Neural progenitor cell (in vitro differentiated cells): ENCODE measurements around the gene DMBX1. TPM values are rescaled to one million over a fixed set of nuclear protein-coding genes. Genes with fewer than 3 reads are reported as not detected.

Experiments
- DNase-seq: peaks from one replicate; pipeline ENCODE4 v3.0.0-alpha.2; 2016; ENCODE audit warnings: low spot score
- H2AFZ ChIP-seq: fragments of 200-600 bp; sonication (generic); replicated peaks from 2 replicates; pipeline ENCODE4 v1.6.1; 2016; ENCODE audit warnings: antibody characterized with exemption
- H3F3A ChIP-seq: fragments of 200-600 bp; sonication (generic); 2 replicates; pipeline ENCODE4 v1.6.1; 2016; ENCODE audit warnings: antibody characterized with exemption, low read depth
- H3K27ac ChIP-seq: fragments of 200-600 bp; sonication (generic); 2 replicates; pipeline ENCODE4 v1.5.1; 2016; ENCODE audit warnings: mild to moderate bottlenecking
- H3K27me3 ChIP-seq: fragments of 200-600 bp; sonication (generic); 2 replicates; pipeline ENCODE4 v1.6.1; 2016; ENCODE audit warnings: mild to moderate bottlenecking, moderate library complexity
- H3K36me3 ChIP-seq: fragments of 200-600 bp; sonication (generic); 2 replicates; pipeline ENCODE4 v1.5.1; 2016
- H3K4me1 ChIP-seq: fragments of 200-600 bp; sonication (generic); 2 replicates; pipeline ENCODE4 v1.6.1; 2016; ENCODE audit warnings: mixed run types
- H3K4me2 ChIP-seq: fragments of 200-600 bp; sonication (generic); 2 replicates; pipeline ENCODE4 v1.6.1; 2016
- H3K4me3 ChIP-seq: fragments of 200-600 bp; sonication (generic); 2 replicates; pipeline ENCODE4 v1.5.1; 2016
- H3K79me2 ChIP-seq: fragments of 200-600 bp; sonication (generic); 2 replicates; pipeline ENCODE4 v1.6.1; 2016; ENCODE audit warnings: low read depth
- H3K9ac ChIP-seq: fragments of 200-600 bp; sonication (generic); 2 replicates; pipeline ENCODE4 v1.6.1; 2016
- H3K9me3 ChIP-seq: fragments of 200-600 bp; sonication (generic); 2 replicates; pipeline ENCODE4 v1.5.1; 2016; ENCODE audit warnings: low read depth
- H4K20me1 ChIP-seq: fragments of 200-600 bp; sonication (generic); 2 replicates; pipeline ENCODE4 v1.6.1; 2016; ENCODE audit warnings: low read depth
- H3K27ac Mint-ChIP-seq: 3 replicates; pipeline ENCODE4 v1.8.0; 2021; ENCODE audit warnings: mixed read lengths
- H3K27me3 Mint-ChIP-seq: 2 replicates; pipeline ENCODE4 v1.8.0; 2022; ENCODE audit warnings: low read depth, mild to moderate bottlenecking, inconsistent platforms, moderate library complexity, mixed read lengths; ENCODE audit not compliant: insufficient read depth
- H3K36me3 Mint-ChIP-seq: 3 replicates; pipeline ENCODE4 v1.8.0; 2021; ENCODE audit warnings: mixed read lengths
- H3K4me1 Mint-ChIP-seq: 3 replicates; pipeline ENCODE4 v1.8.0; 2021; ENCODE audit warnings: mixed read lengths
- H3K4me3 Mint-ChIP-seq: 3 replicates; pipeline ENCODE4 v1.8.0; 2021; ENCODE audit warnings: mild to moderate bottlenecking, moderate library complexity, mixed read lengths
- H3K9me3 Mint-ChIP-seq: 3 replicates; pipeline ENCODE4 v1.8.0; 2020; ENCODE audit warnings: mixed read lengths
- EZH2 ChIP-seq: fragments of 200-600 bp; sonication (generic); IDR thresholded peaks from 2 replicates; pipeline ENCODE4 v1.6.1; 2017; ENCODE audit warnings: antibody characterized with exemption, mild to moderate bottlenecking, moderate library complexity
- EZH2phosphoT487 ChIP-seq: fragments of 200-600 bp; sonication (generic); IDR thresholded peaks from 2 replicates; pipeline ENCODE4 v1.6.1; 2017; ENCODE audit warnings: antibody characterized with exemption
- total RNA-seq: library from RNA; depleted of rRNA; stranded (reverse); fragments of >200 nt; gene quantifications from 2 replicates; pipeline ENCODE4 v1.2.3, GENCODE V29; 2015; ENCODE audit warnings: low replicate concordance
- TF ChIP-seq, protein P1 (sequence below): fragments of 200-600 bp; sonication (generic); IDR thresholded peaks from 2 replicates; pipeline ENCODE4 v1.5.1; 2017; ENCODE audit warnings: antibody characterized with exemption, mild to moderate bottlenecking

Gene DMBX1
- total RNA-seq, 1 donor from 2014 or later: 0.06 TPM

- H3K36me3 ChIP-seq: no peaks in the 10 kb centered on the region
- H3K27ac ChIP-seq: no peak overlapping the region
- no peaks in the 10 kb centered on the region for H3K36me3 Mint-ChIP-seq
- peaks cover 27% of the 10 kb centered on the region for H3K4me1 ChIP-seq
- peaks cover 21% of the 10 kb centered on the region for H3F3A ChIP-seq
- H4K20me1 ChIP-seq: peaks cover 70% of the 10 kb centered on the region
- H3K27me3 Mint-ChIP-seq: peaks cover 51% of the 10 kb centered on the region
- H3K9ac ChIP-seq: no peak overlapping the region
- no peak overlapping the region for H3K4me2 ChIP-seq
- H3K27ac Mint-ChIP-seq: no peak overlapping the region
- H3K79me2 ChIP-seq: no peaks in the 10 kb centered on the region
- TF ChIP-seq, protein P1, sequence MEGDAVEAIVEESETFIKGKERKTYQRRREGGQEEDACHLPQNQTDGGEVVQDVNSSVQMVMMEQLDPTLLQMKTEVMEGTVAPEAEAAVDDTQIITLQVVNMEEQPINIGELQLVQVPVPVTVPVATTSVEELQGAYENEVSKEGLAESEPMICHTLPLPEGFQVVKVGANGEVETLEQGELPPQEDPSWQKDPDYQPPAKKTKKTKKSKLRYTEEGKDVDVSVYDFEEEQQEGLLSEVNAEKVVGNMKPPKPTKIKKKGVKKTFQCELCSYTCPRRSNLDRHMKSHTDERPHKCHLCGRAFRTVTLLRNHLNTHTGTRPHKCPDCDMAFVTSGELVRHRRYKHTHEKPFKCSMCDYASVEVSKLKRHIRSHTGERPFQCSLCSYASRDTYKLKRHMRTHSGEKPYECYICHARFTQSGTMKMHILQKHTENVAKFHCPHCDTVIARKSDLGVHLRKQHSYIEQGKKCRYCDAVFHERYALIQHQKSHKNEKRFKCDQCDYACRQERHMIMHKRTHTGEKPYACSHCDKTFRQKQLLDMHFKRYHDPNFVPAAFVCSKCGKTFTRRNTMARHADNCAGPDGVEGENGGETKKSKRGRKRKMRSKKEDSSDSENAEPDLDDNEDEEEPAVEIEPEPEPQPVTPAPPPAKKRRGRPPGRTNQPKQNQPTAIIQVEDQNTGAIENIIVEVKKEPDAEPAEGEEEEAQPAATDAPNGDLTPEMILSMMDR: no peak
- TF ChIP-seq EZH2 (no peak), EZH2phosphoT487 (no peak)
- no peak for DNase-seq
- H3K9me3 Mint-ChIP-seq: no peaks in the 10 kb centered on the region
- H2AFZ ChIP-seq: no peak overlapping the region
- H3K4me3 ChIP-seq: no peak overlapping the region
- peaks cover 29% of the 10 kb centered on the region for H3K4me1 Mint-ChIP-seq
- H3K27me3 ChIP-seq: peaks cover 100% of the 10 kb centered on the region
- no peak overlapping the region for H3K4me3 Mint-ChIP-seq
- no peaks in the 10 kb centered on the region for H3K9me3 ChIP-seq
These were observed 32.5 kb upstream of the DMBX1 start for GRCh38 chr1:46457178-46457577.

GRCh38 chr1:46458190-46458589 is 31.4 kb upstream of the DMBX1 start:
- Histone ChIP-seq H2AFZ (no peak overlapping the region), H3K27me3 (peaks cover 100% of the 10 kb centered on the region), H3K4me1 (peaks cover 29% of the 10 kb centered on the region), H3K4me3 (no peak overlapping the region), H3K4me2 (no peak overlapping the region), H3K9me3 (no peaks in the 10 kb centered on the region), H3F3A (peaks cover 23% of the 10 kb centered on the region), H3K36me3 (no peaks in the 10 kb centered on the region), H3K79me2 (no peaks in the 10 kb centered on the region), H4K20me1 (peaks cover 72% of the 10 kb centered on the region), H3K9ac (no peak overlapping the region), H3K27ac (no peak overlapping the region)
- TF ChIP-seq, protein P1: no peak
- TF ChIP-seq EZH2phosphoT487: no peak
- no peak for TF ChIP-seq EZH2
- H3K27me3 Mint-ChIP-seq: peaks cover 44% of the 10 kb centered on the region
- H3K4me3 Mint-ChIP-seq: no peak overlapping the region
- DNase-seq: no peak
- H3K9me3 Mint-ChIP-seq: no peaks in the 10 kb centered on the region
- no peak overlapping the region for H3K27ac Mint-ChIP-seq
- H3K4me1 Mint-ChIP-seq: peaks cover 30% of the 10 kb centered on the region
- no peaks in the 10 kb centered on the region for H3K36me3 Mint-ChIP-seq

DNA sequence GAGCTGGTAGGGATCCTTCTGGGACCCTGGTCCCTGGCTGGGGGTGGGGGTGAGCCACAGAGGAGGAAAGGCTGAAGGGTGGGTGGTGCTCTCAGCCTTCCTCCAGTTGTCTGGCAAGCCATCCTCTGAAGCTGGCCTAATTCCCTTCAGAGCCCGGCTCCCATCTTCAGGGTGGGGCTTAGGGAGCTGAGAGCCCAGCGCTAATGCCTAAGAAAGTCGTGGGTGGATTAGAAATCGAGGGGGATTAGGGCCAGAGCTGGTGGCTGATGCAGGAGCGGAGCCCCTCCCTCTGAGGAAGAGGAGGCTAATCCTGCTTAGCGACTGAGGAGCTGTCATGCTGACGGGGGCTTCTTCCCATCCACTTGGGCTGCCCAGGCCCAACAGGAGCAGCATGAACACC is 30.8 kb upstream of the DMBX1 start:
- H3K27ac ChIP-seq: no peak overlapping the region
- H3K4me3 Mint-ChIP-seq: no peak overlapping the region
- H3K4me1 Mint-ChIP-seq: peaks cover 31% of the 10 kb centered on the region
- no peaks in the 10 kb centered on the region for H3K36me3 Mint-ChIP-seq
- no peaks in the 10 kb centered on the region for H3K9me3 Mint-ChIP-seq
- no peak overlapping the region for H3K4me2 ChIP-seq
- no peaks in the 10 kb centered on the region for H3K9me3 ChIP-seq
- peaks cover 42% of the 10 kb centered on the region for H3K27me3 Mint-ChIP-seq
- H4K20me1 ChIP-seq: peaks cover 66% of the 10 kb centered on the region
- H3K4me1 ChIP-seq: peaks cover 29% of the 10 kb centered on the region
- H3F3A ChIP-seq: peaks cover 24% of the 10 kb centered on the region
- H3K27me3 ChIP-seq: peaks cover 100% of the 10 kb centered on the region
- no peaks in the 10 kb centered on the region for H3K36me3 ChIP-seq
- TF ChIP-seq, protein P1: no peak
- TF ChIP-seq EZH2 (no peak), EZH2phosphoT487 (no peak)
- H3K79me2 ChIP-seq: no peaks in the 10 kb centered on the region
- peak; percentile 76 for DNase-seq
- no peak overlapping the region for H2AFZ ChIP-seq
- H3K27ac Mint-ChIP-seq: peak overlapping the region; percentile 6
- no peak overlapping the region for H3K9ac ChIP-seq
- no peak overlapping the region for H3K4me3 ChIP-seq
